Muscle of leg (tissue), 16 donors: ENCODE measurements around the gene DLK1. TPM values are rescaled to one million over a fixed set of nuclear protein-coding genes. Genes with fewer than 3 reads are reported as not detected.
A peak's percentile ranks its signal among the peaks of the same experiment; 100 is the strongest.

Experiments
- DNase-seq: peaks from one replicate; pipeline ENCODE4 v3.0.0; 2013
- H3K27ac ChIP-seq: one replicate; pipeline ENCODE4 v1.5.1; 2013; ENCODE audit warnings: mild to moderate bottlenecking, low read length, control low read depth
- H3K27me3 ChIP-seq: one replicate; pipeline ENCODE4 v1.6.1; 2013; ENCODE audit warnings: low read length; ENCODE audit not compliant: control insufficient read depth, insufficient read depth
- H3K36me3 ChIP-seq: one replicate; pipeline ENCODE4 v1.6.1; 2013; ENCODE audit warnings: low read length; ENCODE audit not compliant: control insufficient read depth, insufficient read depth
- H3K4me1 ChIP-seq: one replicate; pipeline ENCODE4 v1.6.1; 2013; ENCODE audit warnings: low read length; ENCODE audit not compliant: control insufficient read depth, insufficient read depth
- H3K4me3 ChIP-seq: one replicate; pipeline ENCODE4 v1.5.1; 2013; ENCODE audit warnings: low read length, control low read depth
- H3K9me3 ChIP-seq: replicated peaks from 2 replicates; pipeline ENCODE4 v1.6.1; 2013; ENCODE audit warnings: low read depth, low read length; ENCODE audit not compliant: control insufficient read depth
- WGBS: methylation state at CpG from one replicate; pipeline ENCODE4 v1.1.5; 2013; ENCODE audit warnings: missing lambda C conversion rate; ENCODE audit not compliant: insufficient coverage; 5-methylcytosine and 5-hydroxymethylcytosine counted together
- long read RNA-seq, 11 donors: transcript quantifications; one replicate each; lab custom pipeline, GENCODE V29; 2026
- polyA plus RNA-seq, 8 donors: library from polyadenylated mRNA; unstranded; fragments of 120-200 nt; gene quantifications; one replicate each; pipeline versions ENCODE4 v1.2.1 to v1.2.3, GENCODE V29; 2013; ENCODE audit warnings: inconsistent platforms in 1 of 8, low replicate concordance in 1 of 8; ENCODE audit not compliant: insufficient read length in 8 of 8, insufficient read depth in 1 of 8
- total RNA-seq: library from RNA; stranded (reverse); fragments of 120-200 nt; gene quantifications from one replicate; pipeline ENCODE4 v1.2.4, GENCODE V29; 2013

Gene DLK1
- total RNA-seq (377 TPM), polyA plus RNA-seq (1,000 to 10,000 TPM; 1,619 to 2,540 (median 2,187) TPM)
- long read RNA-seq, donor 1, full-length matches to known transcripts, result 476 of 734 reads
- long read RNA-seq, donor 1, partial matches to known transcripts, result 258 of 734 reads
- long read RNA-seq, donor 1, other reads (novel, unspliced or antisense), result 0 of 734 reads
- long read RNA-seq, donor 2, full-length matches to known transcripts, result 123 of 123 reads
- long read RNA-seq, donor 2, partial matches to known transcripts, result 0 of 123 reads
- long read RNA-seq, donor 2, other reads (novel, unspliced or antisense), result 0 of 123 reads
- long read RNA-seq, donor 3, full-length matches to known transcripts, result 1,362 of 1,459 reads
- long read RNA-seq, donor 3, partial matches to known transcripts, result 85 of 1,459 reads
- long read RNA-seq, donor 3, other reads (novel, unspliced or antisense), result 12 of 1,459 reads
- long read RNA-seq, donor 4, full-length matches to known transcripts, result 1,293 of 1,477 reads
- long read RNA-seq, donor 4, partial matches to known transcripts, result 168 of 1,477 reads
- long read RNA-seq, donor 4, other reads (novel, unspliced or antisense), result 16 of 1,477 reads
- long read RNA-seq, donor 5, full-length matches to known transcripts, result 1,917 of 2,053 reads
- long read RNA-seq, donor 5, partial matches to known transcripts, result 117 of 2,053 reads
- long read RNA-seq, donor 5, other reads (novel, unspliced or antisense), result 19 of 2,053 reads
- long read RNA-seq, donor 6, full-length matches to known transcripts, result 2,290 of 2,531 reads
- long read RNA-seq, donor 6, partial matches to known transcripts, result 187 of 2,531 reads
- long read RNA-seq, donor 6, other reads (novel, unspliced or antisense), result 54 of 2,531 reads
- long read RNA-seq, donor 7, full-length matches to known transcripts, result 1,068 of 1,200 reads
- long read RNA-seq, donor 7, partial matches to known transcripts, result 126 of 1,200 reads
- long read RNA-seq, donor 7, other reads (novel, unspliced or antisense), result 6 of 1,200 reads
- long read RNA-seq, donor 8, full-length matches to known transcripts, result 605 of 738 reads
- long read RNA-seq, donor 8, partial matches to known transcripts, result 133 of 738 reads
- long read RNA-seq, donor 8, other reads (novel, unspliced or antisense), result 0 of 738 reads
- long read RNA-seq, donor 9, full-length matches to known transcripts, result 781 of 1,380 reads
- long read RNA-seq, donor 9, partial matches to known transcripts, result 592 of 1,380 reads
- long read RNA-seq, donor 9, other reads (novel, unspliced or antisense), result 7 of 1,380 reads
- long read RNA-seq, donor 10, full-length matches to known transcripts, result 1,158 of 1,246 reads
- long read RNA-seq, donor 10, partial matches to known transcripts, result 78 of 1,246 reads
- long read RNA-seq, donor 10, other reads (novel, unspliced or antisense), result 10 of 1,246 reads
- long read RNA-seq, donor 11, full-length matches to known transcripts, result 871 of 950 reads
- long read RNA-seq, donor 11, partial matches to known transcripts, result 79 of 950 reads
- long read RNA-seq, donor 11, other reads (novel, unspliced or antisense), result 0 of 950 reads

DNA sequence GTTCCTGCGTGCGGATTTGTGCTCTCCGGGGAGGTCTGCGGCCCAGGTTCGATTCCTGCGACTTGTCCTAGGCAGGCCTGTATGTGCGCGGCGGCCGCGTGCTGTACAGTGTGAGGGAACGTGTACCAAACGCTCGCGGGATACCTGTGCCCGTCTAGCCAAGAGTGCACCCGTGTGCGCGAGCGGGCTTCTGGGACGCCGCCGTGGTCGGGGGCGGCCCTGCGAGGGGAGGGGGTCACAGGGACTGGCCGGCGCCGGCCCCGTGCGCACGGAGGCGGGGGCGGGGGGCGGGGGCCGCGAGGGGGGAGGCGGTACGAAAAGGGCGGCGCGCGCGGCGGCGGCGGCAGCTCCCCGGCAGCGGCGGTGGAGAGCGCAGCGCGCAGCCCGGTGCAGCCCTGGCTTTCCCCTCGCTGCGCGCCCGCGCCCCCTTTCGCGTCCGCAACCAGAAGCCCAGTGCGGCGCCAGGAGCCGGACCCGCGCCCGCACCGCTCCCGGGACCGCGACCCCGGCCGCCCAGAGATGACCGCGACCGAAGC is at the start of gene DLK1:
Gene DLK1 (plus strand): TSS at position 343 of the 536 bp plus-strand sequence. CDS start 177 bp downstream, at position 520.
- H3K27me3 ChIP-seq, result peaks cover 61% of the 10 kb centered on the region
- H3K27ac ChIP-seq, result peak within 1 kb of the TSS; percentile 59
- H3K9me3 ChIP-seq, result no peaks in the 10 kb centered on the region
- DNase-seq, result peak; percentile 70
- peak within 1 kb of the TSS; percentile 82 for H3K4me3 ChIP-seq
- under 1% methylated on average over 70 of the region's 77 CpGs for WGBS
- H3K4me1 ChIP-seq, result peaks cover 69% of the 10 kb centered on the region
- peaks cover 33% of the 10 kb centered on the region for H3K36me3 ChIP-seq

DNA sequence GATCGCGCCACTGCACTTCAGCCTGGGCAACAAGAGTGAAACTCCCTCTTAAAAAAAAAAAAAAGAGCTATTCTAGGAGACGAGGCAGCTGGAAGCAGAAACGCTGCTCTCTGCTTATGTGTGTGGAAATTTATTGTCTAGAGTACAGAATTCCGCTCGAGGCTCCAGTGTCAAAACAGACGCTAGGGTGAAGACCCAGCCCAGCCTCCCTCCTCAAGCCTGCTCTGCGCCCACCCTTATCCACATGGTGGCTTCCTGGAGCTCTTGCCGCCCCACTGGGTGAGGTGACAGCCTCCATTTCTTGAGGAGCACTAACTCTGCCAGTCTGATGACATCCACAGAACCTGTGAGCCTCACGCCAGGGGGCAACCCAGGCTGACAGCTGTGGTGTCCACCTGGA is 49.5 kb upstream of the DLK1 start:
- Histone ChIP-seq H3K9me3 (no peaks in the 10 kb centered on the region), H3K4me3 (no peak overlapping the region), H3K4me1 (peaks cover 98% of the 10 kb centered on the region), H3K36me3 (no peaks in the 10 kb centered on the region), H3K27me3 (no peaks in the 10 kb centered on the region), H3K27ac (peak overlapping the region; percentile 99)
- peak; percentile 93 for DNase-seq
- WGBS, result 8% methylated on average over 4 of the region's 10 CpGs

DNA sequence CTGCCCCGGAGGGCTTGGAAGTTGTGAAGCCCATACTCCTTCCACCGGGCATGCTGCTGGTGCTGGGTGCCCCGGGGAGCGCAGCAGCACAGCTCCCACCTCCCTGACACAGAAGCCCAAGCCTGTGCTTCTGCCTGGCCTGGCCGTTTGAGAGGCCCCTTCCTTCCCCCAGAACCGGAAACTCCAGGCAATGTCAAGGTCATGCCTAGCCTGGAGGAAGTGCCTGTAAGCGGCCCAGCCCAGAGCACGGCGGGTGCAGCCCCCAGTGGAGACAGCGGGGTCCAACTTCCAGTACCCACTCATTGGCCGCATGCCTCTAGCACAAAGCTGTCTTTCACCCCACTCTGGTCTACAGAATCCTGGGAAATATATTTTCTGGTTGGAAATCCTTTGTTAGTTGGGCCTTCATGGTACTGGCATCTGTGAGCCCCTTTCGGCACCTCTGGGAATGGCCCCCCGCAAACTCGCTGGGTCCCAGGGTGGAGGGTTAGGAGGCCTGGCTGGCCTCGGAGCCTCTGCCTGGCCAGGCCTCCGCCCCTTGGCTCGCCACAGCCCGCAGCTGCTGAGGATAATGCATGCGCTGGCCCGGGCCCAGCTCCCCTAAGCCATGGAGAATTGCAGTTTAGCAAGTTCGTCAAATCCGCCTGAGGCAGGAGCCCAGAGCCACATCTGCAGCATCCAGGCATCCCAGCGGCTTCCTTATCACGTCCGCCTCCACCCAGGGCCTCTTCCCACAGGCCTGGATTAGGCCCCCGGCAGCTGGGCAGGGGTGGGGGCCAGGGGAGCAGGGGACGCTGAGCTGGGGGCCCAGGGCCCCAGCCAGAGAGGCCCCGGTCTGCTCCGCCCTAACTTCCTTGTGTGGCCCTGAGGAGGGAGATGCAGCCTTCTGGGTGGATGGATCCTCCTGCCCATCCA is 48.9 kb upstream of the DLK1 start:
- H3K36me3 ChIP-seq, result no peaks in the 10 kb centered on the region
- WGBS, result 2% methylated on average over 23 of the region's 29 CpGs
- peak overlapping the region; percentile 99 for H3K27ac ChIP-seq
- H3K9me3 ChIP-seq, result no peaks in the 10 kb centered on the region
- DNase-seq, result peak; percentile 99
- H3K4me1 ChIP-seq, result peaks cover 97% of the 10 kb centered on the region
- H3K27me3 ChIP-seq, result no peaks in the 10 kb centered on the region
- peak overlapping the region; percentile 6 for H3K4me3 ChIP-seq

DNA sequence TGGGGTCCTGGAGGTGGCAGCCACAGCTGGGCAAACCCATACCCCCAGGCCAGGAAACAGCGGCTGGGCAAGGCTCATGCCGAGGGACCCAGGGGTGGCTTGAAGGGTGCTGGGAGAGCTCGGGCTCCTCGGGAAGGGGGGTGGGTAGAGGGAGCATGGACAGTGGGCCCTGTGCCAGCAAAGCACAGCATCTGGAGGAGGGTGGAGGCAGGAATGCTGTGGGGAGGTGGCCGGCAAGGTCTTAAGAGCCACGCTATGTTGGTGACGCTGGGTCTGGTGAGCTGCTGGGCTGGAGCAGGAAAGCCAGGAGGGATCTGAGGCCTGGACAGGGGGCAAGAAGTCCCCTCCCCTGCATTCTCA is 48.2 kb upstream of the DLK1 start:
- H3K27ac ChIP-seq, result peak overlapping the region; percentile 99
- H3K4me3 ChIP-seq, result peak overlapping the region; percentile 6
- no peaks in the 10 kb centered on the region for H3K27me3 ChIP-seq
- peak; percentile 96 for DNase-seq
- no peaks in the 10 kb centered on the region for H3K36me3 ChIP-seq
- peaks cover 91% of the 10 kb centered on the region for H3K4me1 ChIP-seq
- WGBS, result 20% methylated on average over 7 of the region's 7 CpGs
- no peaks in the 10 kb centered on the region for H3K9me3 ChIP-seq

DNA sequence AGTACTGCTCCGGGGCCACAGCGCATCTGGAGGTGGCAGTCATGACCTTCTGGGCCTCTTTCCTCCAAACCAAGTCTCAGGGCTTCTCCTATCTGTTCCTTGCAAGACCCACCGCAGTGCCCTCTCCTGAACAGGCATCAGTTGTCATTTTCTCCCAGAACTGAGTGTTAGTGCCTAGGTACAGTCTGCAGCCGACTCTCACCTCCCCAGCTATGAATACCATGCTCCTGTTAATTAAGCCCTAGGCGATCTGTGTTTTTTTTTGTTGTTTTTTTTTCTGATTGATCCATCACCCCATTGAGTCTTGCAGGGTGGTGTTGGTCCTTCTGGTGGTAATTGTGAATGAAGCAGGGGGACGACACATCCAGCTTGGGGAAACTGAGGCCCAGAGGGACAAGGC is 47.5 kb upstream of the DLK1 start:
- Histone ChIP-seq H3K36me3 (no peaks in the 10 kb centered on the region), H3K4me3 (no peak overlapping the region), H3K4me1 (peaks cover 91% of the 10 kb centered on the region), H3K9me3 (no peaks in the 10 kb centered on the region), H3K27ac (peak overlapping the region; percentile 99), H3K27me3 (no peaks in the 10 kb centered on the region)
- 75% methylated on average over 3 of the region's 6 CpGs for WGBS
- DNase-seq, result no peak

DNA sequence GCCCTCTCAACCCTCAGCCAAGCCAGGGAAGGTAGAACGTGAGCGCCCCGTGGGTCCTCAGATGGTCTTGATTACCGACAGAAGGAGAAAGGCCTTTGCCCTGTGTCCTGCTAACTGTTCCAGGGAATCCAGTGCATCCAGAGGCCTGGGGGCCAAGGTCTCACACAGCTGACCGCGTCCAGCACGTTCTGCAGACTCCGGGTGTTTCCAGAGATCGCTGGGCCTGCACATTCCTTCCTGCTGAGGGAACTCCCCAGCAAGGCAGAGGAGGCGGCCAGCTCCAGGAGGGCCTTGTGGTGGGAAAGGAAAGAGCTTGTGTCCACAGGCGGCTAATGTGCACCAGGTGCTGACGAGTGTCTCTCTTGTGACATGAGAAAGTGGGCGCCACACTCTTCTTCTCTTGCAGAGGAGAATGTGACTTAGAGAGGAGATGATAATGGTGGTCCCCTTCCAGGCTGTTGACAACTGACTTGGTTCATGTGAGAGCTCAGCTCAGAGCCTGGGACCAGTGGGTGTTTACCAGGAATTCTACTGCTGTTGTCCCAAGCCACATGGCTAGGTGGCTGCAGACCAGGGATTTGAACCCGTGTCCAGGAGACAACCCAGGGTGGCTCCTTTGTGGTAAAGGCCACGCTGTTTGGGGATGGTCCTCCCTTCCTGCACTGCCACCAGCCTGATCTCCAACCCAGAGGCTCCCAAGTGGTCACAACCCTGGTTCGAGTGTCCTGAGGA is 46.8 kb upstream of the DLK1 start:
- no peaks in the 10 kb centered on the region for H3K36me3 ChIP-seq
- peak; percentile 98 for DNase-seq
- H3K27me3 ChIP-seq, result no peaks in the 10 kb centered on the region
- WGBS, result 23% methylated on average over 16 of the region's 16 CpGs
- H3K9me3 ChIP-seq, result no peaks in the 10 kb centered on the region
- H3K27ac ChIP-seq, result peak overlapping the region; percentile 99
- H3K4me1 ChIP-seq, result peaks cover 89% of the 10 kb centered on the region
- H3K4me3 ChIP-seq, result no peak overlapping the region

DNA sequence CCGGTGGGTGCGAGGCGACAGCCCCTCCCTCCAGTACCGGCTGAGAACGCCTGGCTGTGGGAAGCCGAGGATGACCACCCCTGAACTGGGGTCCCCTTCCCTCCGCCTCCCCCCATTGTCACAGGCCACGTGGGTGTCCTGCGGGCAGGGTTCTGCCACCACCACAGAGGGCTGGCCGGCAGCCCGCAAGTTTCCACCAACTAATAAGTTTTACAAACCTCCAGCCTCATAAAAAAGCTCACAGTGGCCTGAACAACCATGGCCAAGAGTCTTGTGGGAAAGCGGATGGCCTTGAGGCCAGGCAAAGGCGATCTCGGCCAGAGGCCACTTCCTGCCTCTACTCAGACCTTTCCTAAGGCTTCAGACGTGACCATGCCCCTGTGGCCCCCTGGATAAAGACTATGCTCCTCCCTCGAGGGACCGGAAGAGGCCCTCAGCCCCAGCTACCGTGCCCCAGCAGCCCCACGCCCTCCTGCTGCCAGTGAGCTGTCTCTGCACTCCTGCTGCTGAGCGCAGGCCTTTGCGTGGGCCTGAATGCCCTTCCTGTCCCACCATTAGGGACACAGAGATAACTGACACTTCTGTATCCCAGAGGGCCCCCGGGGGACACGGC is 46.1 kb upstream of the DLK1 start:
- H3K4me1 ChIP-seq, result peaks cover 82% of the 10 kb centered on the region
- DNase-seq, result peak; percentile 70
- H3K9me3 ChIP-seq, result no peaks in the 10 kb centered on the region
- H3K27me3 ChIP-seq, result no peaks in the 10 kb centered on the region
- WGBS, result 40% methylated on average over 22 of the region's 23 CpGs
- H3K27ac ChIP-seq, result peak overlapping the region; percentile 99
- H3K4me3 ChIP-seq, result no peak overlapping the region
- no peaks in the 10 kb centered on the region for H3K36me3 ChIP-seq

DNA sequence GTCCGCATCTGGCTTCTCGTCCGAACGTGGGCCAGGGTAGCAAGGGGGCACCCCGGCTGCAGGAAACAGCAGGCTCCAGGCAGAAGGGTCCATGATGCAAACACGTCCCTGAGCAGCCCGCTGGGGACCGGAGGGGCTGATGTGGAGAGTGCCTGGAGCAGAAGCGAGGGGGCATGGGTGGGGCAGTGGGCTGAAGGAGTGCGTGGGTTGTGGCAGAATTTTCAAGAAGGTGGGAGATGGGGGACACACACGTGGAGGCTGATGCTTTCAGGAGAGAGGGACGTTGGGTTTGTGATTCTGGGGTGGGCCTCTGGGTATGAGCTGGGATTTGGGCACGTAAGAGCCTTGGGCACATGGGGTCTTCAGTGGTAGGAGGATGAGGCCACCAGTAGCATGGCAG is 45.6 kb upstream of the DLK1 start:
- no peak for DNase-seq
- Histone ChIP-seq H3K4me3 (no peak overlapping the region), H3K36me3 (no peaks in the 10 kb centered on the region), H3K27ac (peak overlapping the region; percentile 99), H3K27me3 (no peaks in the 10 kb centered on the region), H3K4me1 (peaks cover 76% of the 10 kb centered on the region), H3K9me3 (no peaks in the 10 kb centered on the region)
- WGBS, result 72% methylated on average over 13 of the region's 13 CpGs
